ENCODE measurements around the gene ZNF598.

Gene ZNF598

DNA sequence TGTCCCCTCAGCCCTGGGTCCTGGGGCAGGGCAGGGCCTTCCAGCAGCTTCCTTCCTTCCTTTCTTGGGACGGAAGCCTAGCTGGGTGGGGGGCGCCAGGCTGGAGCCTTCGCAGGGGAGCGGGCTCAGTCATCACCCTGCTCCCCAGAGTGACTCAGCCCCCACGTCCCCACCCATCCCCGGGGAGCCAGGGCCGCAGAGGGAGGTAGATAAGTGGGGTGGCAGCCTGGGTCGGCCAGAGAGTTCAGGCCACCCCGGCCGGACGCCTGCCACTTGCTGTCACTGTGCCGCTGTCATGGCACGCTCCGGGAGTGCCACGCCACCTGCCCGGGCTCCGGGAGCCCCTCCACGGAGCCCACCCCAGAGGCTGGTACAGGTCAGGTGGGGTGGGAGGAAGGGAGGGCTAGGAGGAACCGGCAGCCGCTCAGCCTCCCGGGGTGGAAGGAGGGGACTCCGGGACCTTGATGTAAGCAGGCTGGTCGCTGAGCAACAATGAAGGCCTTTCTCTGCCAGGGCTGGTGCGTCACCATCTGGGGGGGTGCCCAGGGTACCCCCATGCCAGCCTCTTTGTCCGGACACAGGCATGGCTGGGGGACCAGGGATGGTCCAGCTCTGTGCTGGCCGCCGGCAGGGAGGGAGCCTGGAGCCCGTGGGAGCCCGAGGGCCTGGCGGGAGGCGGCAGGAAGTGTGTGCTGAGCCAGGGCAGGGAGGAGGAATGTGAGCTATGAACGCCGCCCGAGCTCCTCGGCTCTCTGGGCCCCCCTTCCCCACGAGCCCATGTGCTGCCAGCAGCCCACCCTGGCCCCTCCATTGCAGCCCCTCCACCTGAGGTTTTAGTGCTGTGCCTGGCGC, 23.7 kb upstream of the ZNF598 start:
- POLR2A ChIA-PET = interaction anchor here (1.1 kb wide), 1 partner anchor 122 kb away, joined by 4 read pairs; the partner anchor contains the start of gene TRAF7
- TF ChIP-seq, protein P1, sequence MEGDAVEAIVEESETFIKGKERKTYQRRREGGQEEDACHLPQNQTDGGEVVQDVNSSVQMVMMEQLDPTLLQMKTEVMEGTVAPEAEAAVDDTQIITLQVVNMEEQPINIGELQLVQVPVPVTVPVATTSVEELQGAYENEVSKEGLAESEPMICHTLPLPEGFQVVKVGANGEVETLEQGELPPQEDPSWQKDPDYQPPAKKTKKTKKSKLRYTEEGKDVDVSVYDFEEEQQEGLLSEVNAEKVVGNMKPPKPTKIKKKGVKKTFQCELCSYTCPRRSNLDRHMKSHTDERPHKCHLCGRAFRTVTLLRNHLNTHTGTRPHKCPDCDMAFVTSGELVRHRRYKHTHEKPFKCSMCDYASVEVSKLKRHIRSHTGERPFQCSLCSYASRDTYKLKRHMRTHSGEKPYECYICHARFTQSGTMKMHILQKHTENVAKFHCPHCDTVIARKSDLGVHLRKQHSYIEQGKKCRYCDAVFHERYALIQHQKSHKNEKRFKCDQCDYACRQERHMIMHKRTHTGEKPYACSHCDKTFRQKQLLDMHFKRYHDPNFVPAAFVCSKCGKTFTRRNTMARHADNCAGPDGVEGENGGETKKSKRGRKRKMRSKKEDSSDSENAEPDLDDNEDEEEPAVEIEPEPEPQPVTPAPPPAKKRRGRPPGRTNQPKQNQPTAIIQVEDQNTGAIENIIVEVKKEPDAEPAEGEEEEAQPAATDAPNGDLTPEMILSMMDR (IDR thresholded peaks at IDR 0.05; ENCODE audit: control extremely low read depth, extremely low read depth, low read depth, missing control alignments) = no peak
- CTCF ChIA-PET = interaction anchor here (0.8 to 2.4 kb wide), 3 partner anchors 11 to 107 kb away, joined by 4 to 16 read pairs (median 6); no protein-coding TSS in a partner anchor
- DNase-seq (ENCODE audit: extremely low spot score) = no peak

DNA sequence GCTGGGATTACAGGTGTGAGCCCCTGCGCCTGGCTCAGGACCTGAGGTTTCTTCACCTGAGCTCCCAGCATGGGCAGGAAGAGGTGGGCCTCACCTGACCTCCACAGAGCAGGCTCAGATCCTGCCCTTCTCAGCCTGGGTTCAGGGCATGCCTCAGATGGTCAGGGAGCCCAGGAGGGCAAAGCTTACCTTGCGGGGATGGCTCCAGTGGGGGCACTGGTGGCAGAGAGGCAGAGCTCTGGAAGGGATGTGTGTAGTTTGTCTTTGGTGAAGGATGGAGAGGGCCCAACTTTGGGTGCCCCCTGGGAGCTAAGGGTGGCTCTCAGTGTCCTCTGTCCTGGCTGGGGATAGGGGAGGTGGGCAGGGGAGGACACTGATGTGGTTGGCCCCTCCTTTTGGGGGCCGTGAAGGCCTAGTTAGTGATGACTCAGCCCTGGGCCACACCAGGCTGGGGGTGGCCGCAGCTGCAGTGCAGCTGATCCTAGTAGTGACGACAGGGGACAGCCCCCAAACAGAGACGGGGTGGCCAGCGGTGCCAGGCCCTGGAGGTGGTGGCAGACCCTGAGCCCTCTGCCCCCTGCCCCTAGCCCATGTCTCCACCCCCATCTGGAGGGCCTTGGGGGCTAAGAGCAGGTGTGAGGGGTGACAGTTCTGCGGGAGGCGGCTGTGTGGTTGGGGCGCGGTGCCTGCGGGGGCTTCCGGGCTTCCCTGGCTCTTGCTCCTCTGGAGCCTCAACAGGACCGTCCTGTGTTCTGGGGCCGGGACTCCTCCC, 22.9 kb upstream of the ZNF598 start:
- no peak for DNase-seq (ENCODE audit: extremely low spot score)
- ChIA-PET CTCF (interaction anchor here (0.8 to 2.4 kb wide), 3 partner anchors 10 to 108 kb away, joined by 4 to 16 read pairs (median 6); no protein-coding TSS in a partner anchor), POLR2A (interaction anchor here (1.0 kb wide), 1 partner anchor 123 kb away, joined by 5 read pairs; the partner anchor contains the start of gene TRAF7)
- TF ChIP-seq, protein P1 (IDR thresholded peaks at IDR 0.05; ENCODE audit: control extremely low read depth, extremely low read depth, low read depth, missing control alignments) = no peak

GRCh38 chr16:2031081-2031577, 21.5 kb upstream of the ZNF598 start:
- TF ChIP-seq, protein P1 (IDR thresholded peaks at IDR 0.05; ENCODE audit: control extremely low read depth, extremely low read depth, low read depth, missing control alignments) = no peak
- no peak for DNase-seq (ENCODE audit: extremely low spot score)
- ChIA-PET POLR2A (no interaction called here), CTCF (interaction anchor here (2.4 kb wide), 1 partner anchor 9 kb away, joined by 16 read pairs; no protein-coding TSS in a partner anchor)

- CTCF ChIA-PET = no interaction called here
- POLR2A ChIA-PET = interaction anchor here (0.7 kb wide), 1 partner anchor 1634 kb away, joined by 3 read pairs; no protein-coding TSS in a partner anchor
- no peak for DNase-seq (ENCODE audit: extremely low spot score)
- TF ChIP-seq, protein P1 (IDR thresholded peaks at IDR 0.05; ENCODE audit: control extremely low read depth, extremely low read depth, low read depth, missing control alignments) = no peak
These were observed 20.4 kb upstream of the ZNF598 start for GRCh38 chr16:2030036-2030435.

DNA sequence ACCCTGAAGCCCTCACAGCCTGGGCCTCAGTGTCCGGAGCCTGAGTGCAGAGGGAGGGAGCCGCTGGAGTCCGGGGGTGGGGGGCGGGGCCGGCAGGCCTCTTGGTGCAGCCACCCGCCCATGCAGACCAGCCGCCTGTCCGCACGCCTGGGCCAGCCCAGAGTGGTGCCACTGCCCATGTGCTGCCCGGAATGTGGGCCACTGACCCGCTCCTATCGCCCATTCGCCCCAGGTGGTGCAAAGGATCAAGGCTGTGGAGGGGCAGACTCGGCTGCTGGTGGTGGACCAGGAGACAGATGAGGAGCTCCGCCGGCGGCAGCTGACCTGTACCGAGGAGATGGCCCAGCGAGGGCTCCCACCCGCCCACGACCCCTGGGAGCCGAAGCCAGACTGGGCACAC, 19.7 kb upstream of the ZNF598 start:
- no peak for DNase-seq (ENCODE audit: extremely low spot score)
- CTCF ChIA-PET = no interaction called here
- TF ChIP-seq, protein P1 (IDR thresholded peaks at IDR 0.05; ENCODE audit: control extremely low read depth, extremely low read depth, low read depth, missing control alignments) = no peak
- POLR2A ChIA-PET = interaction anchor here (0.7 kb wide), 1 partner anchor 1633 kb away, joined by 3 read pairs; no protein-coding TSS in a partner anchor
